Mesenteric fat pad (tissue), 1 donor: ENCODE data around the gene TSPAN9. TPM values are rescaled to one million over a fixed set of nuclear protein-coding genes. Genes with fewer than 3 reads are reported as not detected.

Source experiments
- DNase-seq: peaks from one replicate; pipeline ENCODE4 v3.0.0-alpha.2; 2020; ENCODE audit warnings: low spot score
- total RNA-seq: library from RNA; stranded (reverse); fragmentation: NEBNext Ultra II Directional; extraction: Animal tissue kit (Norgen Biotek cat#: 25700); gene quantifications from one replicate; pipeline ENCODE4 v1.2.1, GENCODE V29; 2021
- donor health status: DM: yes; HTN: yes; CAD: no.

TSPAN9 gene
- total RNA-seq, 1 donor from 2014 or later: 36.9 TPM

DNA sequence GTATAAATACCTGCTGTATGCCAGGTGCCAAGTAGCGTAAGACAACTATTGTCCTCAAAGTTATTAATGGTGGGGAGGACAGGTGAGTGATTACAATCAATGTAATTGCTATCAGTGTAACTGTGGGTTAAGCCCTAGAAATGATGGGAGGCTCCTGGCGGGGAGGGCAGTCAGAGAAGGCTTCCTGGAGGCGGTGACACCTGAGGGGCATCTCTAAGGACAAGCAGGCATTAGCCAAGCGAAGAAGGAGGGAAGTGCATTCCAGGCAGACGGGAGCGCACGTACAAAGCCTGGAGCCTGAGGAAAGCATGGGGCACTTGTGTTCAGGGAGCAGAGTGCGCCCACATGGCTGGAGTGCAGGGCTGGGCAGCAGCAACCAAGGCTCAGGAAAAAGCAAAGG, 230.9 kb downstream of the TSPAN9 start:
- no peak for DNase-seq

DNA sequence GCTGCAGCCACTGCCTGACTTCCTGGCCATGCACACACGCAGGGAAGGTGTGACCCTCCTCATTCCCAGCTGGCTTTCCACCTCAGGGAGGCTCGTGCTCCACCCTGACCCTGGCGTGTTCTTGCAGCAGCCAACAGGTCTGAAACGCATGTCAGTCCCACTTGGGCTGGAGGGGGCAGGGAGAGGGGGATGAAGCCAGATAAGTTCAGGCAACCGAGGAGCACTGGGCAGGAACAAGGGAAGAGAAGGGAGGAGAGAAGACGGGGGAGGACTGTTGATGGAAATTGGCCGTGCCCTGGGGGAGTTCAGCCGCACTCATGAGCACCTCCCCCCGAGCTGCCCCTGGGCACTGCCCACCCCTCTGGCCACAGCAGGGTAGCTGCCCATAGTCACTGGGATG, 231.4 kb downstream of the TSPAN9 start:
- DNase-seq: no peak

DNA sequence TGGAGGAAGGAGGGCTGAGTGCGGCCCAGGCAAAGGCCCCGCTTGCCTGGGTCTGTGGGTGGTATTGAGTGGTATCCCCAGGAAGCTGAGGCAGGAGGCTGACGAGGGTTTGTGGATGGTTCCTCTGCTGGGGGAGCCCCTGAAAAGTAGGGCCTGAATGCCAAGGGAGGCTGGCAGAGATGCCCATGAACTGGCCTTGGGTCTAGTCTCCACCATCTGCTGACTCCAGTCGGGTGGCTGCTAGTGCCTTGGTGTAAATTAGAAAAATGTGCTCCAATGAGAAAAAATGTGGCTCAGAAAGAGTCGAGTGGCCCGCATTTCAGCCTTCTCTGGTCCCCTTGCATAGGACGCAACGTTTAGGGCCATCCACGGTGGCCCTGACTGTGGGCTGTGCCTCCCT, 232.6 kb downstream of the TSPAN9 start:
- DNase-seq: no peak

DNA sequence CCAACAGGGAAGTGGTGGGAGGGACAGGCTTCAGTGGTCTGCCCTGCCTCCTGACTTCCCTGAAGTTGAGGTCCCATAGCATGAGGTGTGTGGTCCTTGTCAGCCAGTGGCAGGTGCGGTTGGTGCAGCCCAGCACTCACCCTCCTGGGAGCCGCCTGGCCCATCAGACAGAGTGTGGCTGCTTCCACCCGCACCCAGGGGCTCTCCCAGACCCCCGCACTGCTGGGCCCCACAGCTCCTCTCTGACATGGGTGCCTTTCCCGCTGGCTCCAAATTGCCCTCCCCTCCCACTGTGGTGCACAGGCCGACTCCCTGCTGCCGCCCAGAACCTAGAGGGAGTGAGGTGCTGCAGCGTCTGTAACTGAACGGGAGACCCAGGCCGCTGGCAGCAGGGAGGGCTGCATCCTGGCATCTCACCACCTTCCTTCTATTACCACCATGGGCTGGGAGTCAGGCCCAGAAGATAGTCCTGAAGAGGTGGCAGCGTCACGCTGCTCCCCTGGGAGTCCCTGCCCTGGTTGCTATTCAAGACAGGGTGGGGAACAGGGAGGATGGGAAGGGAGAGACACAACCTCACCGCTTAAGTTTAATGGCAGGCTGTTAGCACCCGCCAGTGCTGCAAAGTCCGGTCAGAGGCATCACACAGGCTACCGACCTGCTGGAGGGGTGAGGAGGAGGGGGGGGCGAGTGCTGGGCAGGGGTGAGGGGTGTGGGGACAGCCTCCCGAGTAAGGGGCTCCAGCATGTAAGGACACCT, 233.3 kb downstream of the TSPAN9 start:
- no peak for DNase-seq

DNA sequence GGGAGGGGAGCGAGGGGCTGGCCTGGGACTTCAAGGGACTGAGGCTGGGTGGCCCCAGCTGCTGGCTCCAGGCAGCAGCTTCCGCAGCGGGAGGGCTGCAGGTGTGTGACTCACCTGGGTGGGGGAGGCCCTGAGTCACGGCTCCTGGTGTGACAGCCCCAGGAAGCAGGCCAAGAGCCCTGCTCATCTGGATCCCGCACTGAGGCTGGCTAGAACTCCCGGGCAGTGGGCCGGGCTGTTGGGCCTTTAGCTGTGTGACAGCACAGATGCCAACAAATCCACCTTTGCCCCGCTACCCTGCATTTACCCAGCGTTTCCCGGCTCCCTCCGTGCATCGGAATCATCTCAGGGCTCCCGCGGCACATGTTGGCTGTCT, 233.8 kb downstream of the TSPAN9 start:
- DNase-seq: no peak

DNA sequence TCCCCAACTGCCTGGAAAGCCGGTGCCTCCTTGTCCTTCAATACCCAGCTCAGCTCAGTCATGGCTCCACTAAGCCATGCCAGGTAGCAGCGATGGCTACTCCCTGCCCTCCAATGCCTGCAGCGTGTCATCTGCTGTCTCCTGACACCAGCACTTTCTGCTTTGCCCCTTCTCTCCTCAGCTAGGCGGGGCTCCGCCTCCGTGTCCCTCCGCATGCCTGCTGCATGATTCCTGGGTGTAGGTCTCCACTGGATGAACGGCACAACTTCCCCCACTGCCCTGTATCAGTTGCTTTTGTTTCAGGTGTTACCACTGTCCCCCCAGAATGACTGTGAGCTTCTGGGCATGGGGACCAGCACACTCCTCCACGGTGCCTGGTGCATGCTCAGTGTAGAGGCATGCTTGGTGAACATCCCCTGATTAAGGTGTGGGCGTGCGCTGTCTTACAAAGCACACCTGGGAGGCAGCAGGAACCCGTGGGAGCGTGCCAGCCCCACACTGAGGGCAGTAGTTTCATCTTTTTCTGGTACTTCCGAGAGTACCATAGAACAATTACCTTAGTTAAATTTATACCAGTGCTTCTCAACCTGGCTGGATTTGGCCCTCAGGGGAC, 234.4 kb downstream of the TSPAN9 start:
- DNase-seq: no peak

DNA sequence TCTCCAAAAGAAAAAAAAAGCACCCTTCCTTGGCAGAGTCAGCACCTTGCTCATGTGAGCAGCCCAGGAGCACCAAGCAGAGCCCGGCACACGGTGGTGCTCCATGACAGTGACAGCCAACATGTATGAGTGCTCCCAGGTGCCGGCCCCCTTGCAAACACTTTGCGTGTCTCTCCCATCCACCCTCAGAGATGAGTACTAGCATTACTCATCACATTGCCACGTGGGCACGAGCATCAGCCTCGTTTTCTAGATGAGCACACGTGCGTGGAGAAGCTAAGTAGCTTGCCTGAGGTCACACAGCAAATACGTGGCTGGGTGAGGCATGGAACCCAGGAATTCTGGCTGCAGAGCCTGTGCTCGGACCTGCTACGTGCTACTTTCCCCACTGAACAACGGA, 235.9 kb downstream of the TSPAN9 start:
- DNase-seq: no peak

DNA sequence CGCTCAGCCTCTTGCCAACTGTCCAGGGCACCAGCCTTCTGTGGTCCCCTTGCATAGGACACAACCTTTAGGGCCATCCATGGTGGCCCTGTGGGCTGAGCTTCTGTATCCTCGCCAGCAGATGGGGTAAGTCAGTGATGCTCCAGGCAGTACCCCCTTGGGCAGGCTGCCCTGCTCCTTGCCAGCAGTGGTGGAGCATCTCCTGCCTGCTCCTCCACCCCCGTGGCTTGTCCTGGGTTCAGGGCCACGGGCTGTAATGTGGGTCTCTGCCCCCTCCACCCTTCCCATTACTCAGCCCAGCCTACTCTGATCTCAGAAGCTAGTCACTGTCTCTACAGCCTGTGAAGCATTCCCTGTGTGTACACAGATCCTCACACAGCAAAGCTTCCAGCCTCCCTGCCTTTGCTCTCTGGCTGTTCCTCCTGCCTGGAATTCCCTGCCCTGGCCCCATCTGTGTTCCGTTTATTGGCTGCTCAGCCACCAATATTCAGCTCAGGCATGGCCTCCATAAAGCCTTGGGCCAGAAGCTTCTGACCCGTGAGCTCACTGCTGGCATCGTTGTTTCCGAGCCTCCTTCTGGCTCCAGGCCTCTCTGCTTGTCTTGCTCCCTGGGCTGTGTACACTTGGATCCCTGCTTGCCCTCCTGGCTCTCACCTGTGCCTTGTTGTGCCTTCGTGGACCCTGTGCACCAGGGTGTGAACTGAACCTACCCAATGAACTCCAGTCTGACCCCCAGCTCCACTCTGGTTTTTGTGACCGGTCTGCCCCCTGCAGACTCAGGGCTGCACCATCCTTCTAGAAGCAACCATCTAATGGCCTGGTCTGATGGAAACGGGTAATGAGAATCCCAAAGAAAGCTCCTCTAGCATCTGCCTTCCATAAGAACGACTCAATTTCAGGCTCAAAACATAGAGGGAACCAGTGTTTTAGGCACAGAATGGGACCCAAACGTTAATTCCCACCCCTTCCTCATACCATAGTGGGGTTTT, 236.8 kb downstream of the TSPAN9 start:
- DNase-seq: no peak

DNA sequence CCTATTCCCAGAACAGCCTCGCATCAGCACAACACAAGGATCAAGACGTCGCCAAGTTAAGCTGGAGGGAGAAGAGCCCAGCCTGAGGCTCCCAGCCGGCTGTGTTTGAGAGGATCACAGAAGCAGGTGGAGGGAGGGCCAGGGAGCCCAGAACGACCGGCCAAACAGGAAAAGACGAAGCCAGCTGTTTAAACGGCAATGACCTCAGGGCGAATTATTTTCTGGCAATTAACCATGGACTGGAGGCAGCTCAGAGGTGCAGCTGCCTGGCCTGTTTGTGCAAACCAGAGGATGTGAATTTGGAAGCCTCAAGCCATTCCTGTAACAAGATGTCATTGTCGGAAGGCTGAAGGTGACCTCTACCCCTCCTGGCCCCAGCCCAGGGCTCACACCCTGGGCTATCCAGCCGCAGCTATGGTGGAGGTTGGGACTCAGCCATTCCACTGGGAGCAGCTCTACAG, 238.1 kb downstream of the TSPAN9 start:
- DNase-seq: no peak

DNA sequence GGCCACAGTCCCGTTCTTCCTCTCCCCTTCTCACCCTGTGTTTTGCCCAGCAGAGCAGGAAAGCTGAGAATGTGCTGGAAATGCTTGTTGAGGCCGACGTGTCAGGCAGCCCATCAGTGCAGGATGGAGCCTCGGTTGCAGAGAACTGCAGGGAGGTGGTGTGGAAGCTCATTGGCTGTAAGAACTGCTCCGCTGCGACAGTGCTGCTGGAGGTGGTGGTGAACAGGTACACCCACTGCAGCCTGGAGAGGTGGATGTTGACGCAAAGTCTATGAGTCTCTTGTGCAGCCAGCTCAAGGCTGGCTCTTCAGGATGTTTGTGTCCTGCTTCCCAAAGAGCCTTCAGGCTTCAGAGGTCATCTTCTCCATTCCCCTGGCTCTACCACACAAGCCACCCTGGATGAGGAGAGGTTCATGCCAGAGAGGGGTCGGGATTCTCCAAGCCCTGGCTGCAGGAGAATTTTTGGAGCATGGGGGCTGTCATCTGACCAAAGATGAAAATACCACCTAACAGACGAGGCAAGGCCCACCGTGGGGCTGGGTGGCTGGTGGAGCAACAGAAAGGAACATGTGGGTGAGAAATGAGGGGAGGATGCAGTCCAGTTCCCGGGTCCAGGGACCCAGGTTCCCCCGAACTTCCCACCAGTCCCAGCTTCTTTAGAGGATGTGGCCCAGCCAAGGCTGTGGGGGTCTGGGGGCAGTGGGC, 239.7 kb downstream of the TSPAN9 start:
- no peak for DNase-seq

DNA sequence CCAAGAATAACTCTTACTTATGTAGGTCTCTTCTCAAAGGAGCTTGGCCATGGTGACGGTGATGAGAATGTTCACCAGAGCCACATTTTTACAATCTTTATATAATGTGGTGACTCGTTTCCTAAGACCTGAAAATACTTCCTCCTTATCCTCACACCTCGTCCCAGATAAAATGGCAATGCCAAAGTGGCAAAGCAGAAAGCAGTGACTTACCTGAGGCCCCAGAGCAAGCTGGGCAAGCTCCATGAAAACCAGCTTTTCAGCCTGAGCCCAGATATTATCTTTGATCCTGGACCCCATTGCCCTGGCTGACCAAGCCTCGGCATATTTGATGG, 240.3 kb downstream of the TSPAN9 start:
- DNase-seq: no peak

DNA sequence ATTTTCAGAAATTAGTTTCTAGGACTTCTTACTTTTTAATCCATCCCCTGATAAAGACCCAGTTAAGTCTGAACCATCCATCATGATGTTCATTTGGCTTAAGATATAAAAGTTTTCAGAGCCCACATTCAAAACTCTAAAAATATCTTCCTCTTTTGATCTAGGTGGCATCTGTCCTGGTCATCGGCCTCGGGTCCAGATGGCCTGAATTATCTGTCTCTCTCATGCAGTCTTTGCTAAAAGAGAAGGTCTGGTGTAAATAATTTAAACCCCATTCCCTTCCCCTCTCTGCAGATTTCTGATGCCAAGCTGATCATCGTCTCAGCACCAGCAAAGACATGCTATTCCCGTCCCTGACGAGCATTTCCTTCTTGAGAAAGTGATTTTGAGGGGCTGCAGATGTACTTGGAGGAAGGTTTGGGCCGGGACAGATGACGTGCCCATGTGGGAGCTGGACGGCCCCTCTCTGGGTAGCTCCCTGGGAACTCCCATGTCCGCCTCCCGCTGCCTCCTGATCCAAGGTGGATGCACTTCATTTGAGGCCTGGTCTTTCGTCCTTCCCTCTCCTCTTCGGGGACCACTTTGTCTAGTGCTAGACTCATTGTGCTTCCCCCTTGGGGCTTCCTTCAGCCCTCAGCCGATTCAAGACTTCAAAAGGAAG, 240.8 kb downstream of the TSPAN9 start:
- no peak for DNase-seq

DNA sequence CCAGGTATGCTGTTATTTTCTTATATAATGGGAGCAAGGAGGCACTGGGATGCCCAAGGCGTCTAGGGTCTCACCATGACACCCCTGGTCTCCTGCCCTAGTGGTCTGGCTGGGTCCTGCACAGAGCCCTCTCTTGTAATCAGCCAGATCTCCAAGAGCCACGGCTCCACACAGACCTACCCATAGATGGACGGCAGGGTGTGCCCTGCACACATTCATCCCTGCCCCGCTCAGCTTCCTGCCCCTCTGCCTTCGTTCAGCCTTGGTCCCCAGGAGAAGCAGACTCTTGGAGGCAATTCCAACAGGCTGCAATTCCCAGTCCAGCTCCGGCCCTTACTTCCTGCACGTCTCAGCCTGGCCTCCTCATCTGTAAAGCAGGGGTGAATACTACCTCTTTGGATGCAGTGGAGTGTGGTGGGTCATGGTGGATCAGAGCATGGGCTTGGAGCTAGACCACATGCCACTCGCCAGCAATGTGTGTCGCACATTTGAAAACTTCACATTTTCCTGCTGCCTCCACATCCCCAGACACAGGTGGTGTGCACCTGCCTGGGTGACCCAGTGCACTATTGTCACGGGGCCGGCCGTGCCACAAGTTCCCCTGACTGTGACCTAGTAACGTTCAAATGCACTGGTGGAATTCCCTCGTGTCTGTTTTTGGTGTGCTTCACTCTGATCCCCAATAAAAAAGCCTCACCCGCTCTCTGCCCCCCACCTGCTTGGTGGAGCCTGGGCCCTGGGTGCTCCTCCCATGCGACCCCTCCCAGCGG, 242.7 kb downstream of the TSPAN9 start:
- no peak for DNase-seq

DNA sequence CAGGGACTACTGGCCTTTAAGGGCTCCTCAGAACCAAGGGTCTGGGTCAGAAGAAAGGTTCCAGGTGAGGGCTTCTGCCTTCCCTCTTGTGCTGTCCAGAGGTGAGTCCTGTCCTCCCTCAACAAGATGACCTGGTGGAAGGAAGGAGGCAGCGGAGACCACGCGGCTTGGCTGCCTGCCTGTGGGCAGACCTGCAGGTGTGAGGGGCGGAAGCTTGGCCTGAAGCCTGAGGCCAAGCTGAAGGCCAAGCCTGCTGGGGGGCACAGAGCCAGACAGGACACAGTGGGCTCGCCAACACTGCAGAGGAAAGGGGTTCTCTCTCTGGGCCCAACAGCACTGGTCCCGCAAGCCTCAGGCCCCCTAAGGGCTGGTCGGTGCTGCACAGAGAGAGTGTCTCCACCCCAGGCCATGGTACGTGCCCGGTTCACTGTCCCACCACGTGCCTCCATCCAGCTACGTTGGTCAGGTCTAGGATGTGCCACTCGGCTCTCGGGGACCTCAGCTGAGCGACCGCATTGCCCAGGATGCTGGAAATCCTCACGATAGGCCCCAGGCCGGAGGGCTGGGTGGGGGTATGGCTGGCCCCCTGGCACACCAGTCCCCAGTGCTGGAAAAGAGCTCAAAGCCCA, 243.8 kb downstream of the TSPAN9 start:
- no peak for DNase-seq

DNA sequence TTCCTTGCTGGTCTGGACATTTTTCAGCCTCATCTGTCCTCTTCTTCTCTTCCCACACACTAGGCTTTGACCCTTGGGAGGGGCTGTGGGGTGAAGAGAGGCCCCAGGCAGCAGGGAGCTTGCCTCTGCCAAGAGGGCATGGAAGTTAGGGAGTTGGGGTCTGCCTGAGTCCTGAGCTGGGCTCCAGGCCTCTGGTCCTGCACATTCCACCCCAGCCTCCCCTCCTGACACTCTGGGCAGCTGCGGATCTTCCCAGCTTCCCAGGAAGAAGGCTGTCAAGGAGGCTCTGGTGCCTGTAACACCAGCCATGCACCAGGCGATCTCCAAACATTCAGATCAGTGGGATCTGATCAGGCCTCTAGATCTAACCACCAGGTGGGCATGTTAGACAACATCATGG, 244.7 kb downstream of the TSPAN9 start:
- DNase-seq: no peak

DNA sequence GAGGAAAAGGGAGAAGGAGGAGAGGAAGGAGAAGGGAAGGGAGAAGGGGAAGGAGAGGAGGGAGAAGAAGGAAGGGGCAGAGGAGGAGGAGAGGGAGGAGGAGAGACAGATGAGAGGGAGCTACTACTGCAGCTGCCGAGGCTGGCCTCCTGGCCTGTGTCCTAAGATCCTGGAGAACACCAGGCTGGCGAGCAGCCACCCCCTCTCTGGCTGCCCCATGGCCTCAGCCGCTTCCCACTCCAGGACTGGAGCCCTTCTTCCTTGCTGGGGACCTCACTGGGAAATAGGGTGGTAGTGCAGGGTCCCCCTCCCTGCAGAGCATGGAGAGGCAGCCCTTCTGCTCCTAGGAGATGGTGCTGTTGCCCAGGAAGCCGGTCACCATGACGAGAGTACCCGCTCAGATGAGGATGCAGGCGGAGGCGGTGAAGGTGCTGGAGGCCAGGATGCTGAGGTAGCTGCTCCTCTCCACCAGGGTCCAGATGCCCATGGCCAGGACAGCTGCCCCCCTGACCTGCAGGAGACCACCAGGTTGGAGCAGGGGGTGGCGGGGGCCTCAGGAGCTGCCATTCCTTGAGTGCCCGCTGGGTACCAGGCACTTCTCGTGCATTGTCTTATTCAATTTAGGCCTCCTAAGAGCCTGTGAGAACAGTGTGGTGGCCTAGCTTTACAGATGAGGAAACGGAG, 246.0 kb downstream of the TSPAN9 start:
- DNase-seq: no peak

DNA sequence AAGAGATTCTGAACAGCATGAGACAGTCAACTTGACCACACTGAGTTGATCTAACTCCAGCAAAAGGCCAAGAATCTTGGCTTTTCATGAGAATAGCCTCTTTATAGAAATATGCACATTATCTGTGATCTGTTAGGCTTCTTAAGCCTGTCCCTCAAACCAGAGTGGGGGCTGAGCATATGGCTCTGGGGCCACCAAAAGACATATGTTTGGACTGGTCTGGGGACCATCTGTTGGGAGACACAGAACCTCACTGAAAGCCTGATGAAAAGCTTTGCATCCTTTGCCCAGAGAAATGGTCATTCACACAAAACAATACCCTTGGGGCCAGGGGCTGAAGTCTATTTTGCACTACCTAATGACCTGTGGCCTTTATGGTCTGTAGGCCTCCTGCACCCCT, 248.6 kb downstream of the TSPAN9 start:
- no peak for DNase-seq

DNA sequence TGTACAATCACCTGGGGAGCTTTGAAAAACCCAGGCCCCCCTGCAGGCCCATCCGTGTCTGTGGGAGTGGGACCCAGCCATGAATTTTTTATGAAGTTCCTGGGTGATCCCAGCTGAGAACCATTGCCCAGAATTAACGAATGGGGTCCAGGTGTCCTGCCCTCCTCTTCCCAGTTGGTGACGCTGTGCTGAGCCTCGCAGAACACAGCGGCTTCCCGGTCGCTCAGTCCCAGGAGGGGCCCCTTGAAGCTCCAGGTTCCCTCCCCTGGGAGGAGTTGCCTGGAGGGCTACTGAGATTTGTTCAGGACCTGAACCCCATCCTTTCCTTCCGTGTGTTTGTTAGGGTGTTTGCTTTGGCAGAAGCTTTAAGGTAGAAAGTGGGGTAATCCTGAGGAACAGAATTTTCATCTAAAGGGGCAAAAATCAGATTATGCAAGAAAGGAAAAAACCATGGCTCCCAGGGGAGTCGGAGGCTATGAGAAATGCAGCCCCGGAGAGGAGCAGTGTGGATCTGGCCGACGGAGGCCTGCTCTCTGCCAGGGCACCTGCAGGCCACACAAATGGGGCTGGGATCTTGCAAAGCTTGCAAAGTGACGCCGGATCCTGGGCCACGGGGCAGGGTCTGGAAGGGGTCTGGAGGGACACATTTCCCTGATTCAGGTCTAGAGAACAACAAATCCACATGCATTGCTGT, 249.1 kb downstream of the TSPAN9 start:
- DNase-seq: no peak
